ENCODE results near the gene STXBP5.

Gene STXBP5

DNA sequence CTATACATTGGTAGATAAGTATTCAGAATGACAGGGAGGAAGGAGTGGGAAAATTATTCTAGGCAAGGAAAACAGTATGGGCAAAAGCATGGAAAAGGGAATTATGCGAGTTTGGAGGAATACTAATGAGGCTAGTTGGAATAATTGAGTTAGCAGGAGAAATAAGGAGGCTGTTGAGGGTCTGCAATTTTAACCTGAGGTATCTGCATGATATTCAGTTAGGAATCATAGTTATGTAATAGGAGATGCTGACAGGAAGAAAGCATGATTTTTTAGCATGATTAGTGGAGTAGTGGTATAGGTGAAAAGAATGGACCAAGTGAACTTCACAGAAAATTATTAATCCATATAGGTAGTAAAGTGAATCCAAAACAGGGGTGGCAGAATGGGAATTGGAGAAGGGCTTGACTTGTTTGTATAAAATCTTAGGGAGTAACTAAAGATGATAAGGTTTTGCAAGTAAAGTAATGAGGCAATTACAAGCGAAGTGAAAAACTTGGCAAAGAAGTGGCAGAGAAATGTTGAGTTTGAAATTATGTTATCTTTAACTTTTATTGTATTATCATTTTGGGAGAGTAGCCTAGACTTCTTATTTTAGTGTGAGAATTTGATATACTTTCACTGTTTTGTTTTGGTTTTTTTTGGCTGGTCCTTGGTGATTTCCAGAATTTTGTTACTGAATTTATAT lies 5.7 kb downstream of the STXBP5 start:
- H3K4me1 Mint-ChIP-seq = peaks cover 6 to 11% of the 10 kb centered on the region in 2 donors
- H3K27ac Mint-ChIP-seq = peak overlapping the region; percentile 9
- DNase-seq = no peak
- no peak for ATAC-seq (replicated peaks)
- H3K27me3 Mint-ChIP-seq = no peaks in the 10 kb centered on the region
- no peak overlapping the region for H3K4me3 Mint-ChIP-seq
- H3K36me3 Mint-ChIP-seq = peaks cover 0 to 3% of the 10 kb centered on the region in 2 donors
- H3K9me3 Mint-ChIP-seq = no peaks in the 10 kb centered on the region

DNA sequence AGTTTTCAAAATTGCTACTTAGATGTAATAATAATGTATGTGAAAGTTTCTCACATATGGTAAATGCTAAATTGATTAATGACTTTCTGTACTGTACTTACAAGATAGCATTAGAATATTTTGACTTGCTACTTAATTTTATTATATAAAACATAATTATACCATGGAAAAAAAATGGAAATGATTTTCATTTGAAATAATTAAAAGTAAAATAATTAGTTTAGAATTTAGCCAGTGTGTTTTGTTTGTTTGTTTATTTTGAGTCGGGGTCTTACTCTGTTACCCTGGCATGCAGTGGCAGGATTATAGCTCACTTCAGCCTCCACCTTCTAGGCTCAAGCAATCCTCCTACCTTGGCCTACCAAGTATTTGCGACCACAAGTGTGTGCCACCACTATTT lies 7.1 kb downstream of the STXBP5 start:
- ATAC-seq (replicated peaks) = no peak
- no peaks in the 10 kb centered on the region for H3K27me3 Mint-ChIP-seq
- no peak overlapping the region for H3K27ac Mint-ChIP-seq
- no peak for DNase-seq
- no peak overlapping the region for H3K4me3 Mint-ChIP-seq
- peaks cover 0 to 3% of the 10 kb centered on the region in 2 donors for H3K36me3 Mint-ChIP-seq
- H3K4me1 Mint-ChIP-seq = peaks cover 0 to 4% of the 10 kb centered on the region in 2 donors
- H3K9me3 Mint-ChIP-seq = no peaks in the 10 kb centered on the region

DNA sequence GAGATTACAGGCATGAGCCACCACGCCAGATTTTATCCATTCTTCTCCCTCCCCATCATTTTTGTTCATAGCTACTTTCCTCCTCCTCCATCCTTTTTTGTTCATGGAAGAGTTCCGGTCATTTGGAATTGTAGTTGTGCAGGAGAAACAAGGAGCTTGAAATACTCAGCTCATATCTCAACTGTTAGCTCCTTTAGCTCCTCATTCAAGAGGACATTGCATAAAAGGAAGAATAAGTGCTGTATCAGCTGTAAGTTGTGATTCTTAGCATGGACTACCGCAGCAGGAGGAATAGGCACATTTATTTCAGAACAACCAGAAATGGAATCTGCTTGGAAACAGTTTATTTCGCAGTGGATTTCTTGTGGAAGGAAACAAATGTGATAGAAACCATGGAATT lies 7.6 kb downstream of the STXBP5 start:
- no peak overlapping the region for H3K27ac Mint-ChIP-seq
- H3K4me1 Mint-ChIP-seq = peaks cover 0 to 4% of the 10 kb centered on the region in 2 donors
- H3K36me3 Mint-ChIP-seq = peaks cover 0 to 3% of the 10 kb centered on the region in 2 donors

DNA sequence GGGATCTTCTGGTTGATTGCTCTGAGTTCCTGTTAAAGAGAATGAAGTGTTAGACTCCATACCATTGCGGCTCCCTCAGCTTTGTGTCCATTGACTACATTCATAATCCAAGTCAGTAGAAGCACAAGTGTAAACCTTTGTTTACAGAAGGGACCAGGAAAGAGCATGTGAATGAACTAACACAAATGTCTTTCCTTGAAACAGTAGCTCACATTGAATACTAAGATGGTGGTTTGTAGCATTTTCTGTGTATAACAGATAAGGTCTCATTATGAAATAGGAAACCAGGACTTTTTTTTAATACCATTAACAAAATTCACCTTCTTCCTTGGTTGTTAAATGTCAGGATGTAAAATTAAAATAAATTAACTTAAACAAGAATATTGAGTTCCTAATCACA lies 8.4 kb downstream of the STXBP5 start:
- ATAC-seq (replicated peaks) (no peak), DNase-seq (no peak)
- Mint-ChIP-seq H3K27me3 (no peaks in the 10 kb centered on the region), H3K27ac (no peak overlapping the region), H3K9me3 (no peaks in the 10 kb centered on the region), H3K36me3 (peaks cover 0 to 3% of the 10 kb centered on the region in 2 donors), H3K4me1 (no peaks in the 10 kb centered on the region), H3K4me3 (no peak overlapping the region)

More for the DNA sequence above, 7.6 kb downstream of the STXBP5 start:
- H3K27me3 Mint-ChIP-seq = no peaks in the 10 kb centered on the region
- H3K9me3 Mint-ChIP-seq = no peaks in the 10 kb centered on the region
- ATAC-seq (replicated peaks) (no peak), DNase-seq (no peak)
- H3K4me3 Mint-ChIP-seq = no peak overlapping the region

DNA sequence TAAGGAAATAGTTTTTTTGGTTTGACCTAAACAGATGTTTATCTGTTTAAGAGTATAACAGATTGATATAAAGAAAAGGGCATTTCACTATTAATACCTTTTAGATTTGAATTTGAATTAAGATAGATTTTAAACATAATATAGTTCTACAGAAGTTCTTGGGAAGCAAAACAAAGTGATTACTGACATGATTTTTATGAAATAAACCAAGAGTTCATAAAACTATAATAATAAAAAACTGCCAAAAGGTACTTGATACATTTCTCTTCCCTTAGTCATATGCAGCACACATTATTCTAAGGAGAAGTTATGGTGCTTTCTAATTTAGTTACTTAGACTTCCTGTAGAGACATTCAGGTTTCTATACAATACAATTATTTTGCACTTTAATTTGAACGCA lies 9.6 kb downstream of the STXBP5 start:
- Mint-ChIP-seq H3K4me3 (no peak overlapping the region), H3K9me3 (no peaks in the 10 kb centered on the region), H3K27ac (no peak overlapping the region), H3K4me1 (peaks cover 0 to under 1% of the 10 kb centered on the region in 2 donors), H3K36me3 (peaks cover 0 to 6% of the 10 kb centered on the region in 2 donors), H3K27me3 (no peaks in the 10 kb centered on the region)
- DNase-seq (no peak), ATAC-seq (replicated peaks) (no peak)

DNA sequence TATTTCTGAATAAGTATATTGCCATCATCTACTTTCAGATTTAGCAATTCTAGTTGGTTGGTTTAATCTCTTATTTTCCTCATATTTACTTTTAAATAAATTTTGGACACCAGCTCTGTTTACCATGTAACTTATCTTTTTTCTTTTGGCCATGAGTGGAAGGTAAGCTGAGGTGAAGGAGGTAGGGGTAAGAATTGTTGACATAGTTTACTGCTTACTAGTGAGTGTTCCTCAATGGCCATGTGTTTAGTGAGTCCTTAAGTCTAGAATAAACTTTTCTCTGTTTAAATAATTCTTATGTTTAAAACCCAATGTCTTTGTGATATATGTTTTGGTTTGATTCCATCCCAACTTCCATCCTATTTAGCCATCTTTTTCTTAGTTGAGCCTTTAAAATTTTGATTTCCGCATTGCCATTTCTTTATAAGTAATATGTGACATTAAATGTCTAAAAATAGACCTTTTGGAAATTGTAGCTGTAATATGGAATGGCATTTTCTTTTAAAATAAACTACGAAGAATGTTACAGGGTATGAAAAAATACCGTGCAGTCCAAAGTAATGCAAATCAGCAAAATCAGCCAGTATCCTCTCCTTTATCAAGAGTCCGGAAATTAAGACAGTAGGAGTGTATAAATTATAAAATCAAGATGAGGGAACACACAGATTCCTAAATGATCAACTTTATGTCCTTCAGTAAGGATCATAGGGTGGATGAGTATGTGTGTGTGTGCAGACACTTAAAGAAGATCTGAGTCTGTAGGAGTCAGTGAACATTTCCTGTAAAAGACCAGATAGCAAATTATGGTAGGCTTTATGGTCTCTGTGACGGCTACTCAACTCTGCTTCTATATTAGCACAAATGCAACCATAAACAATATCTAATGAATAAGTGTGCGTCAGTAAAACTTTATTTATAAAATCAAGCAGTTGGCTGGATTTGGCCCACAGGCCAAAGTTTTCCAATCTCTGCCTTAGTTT lies 10.3 kb downstream of the STXBP5 start:
- peaks cover 0 to 8% of the 10 kb centered on the region in 2 donors for H3K36me3 Mint-ChIP-seq
- peaks cover 0 to 3% of the 10 kb centered on the region in 2 donors for H3K4me1 Mint-ChIP-seq
- ATAC-seq (replicated peaks) (no peak), DNase-seq (no peak)
- H3K27ac Mint-ChIP-seq = no peak overlapping the region
- H3K4me3 Mint-ChIP-seq = no peak overlapping the region
- no peaks in the 10 kb centered on the region for H3K9me3 Mint-ChIP-seq
- no peaks in the 10 kb centered on the region for H3K27me3 Mint-ChIP-seq

DNA sequence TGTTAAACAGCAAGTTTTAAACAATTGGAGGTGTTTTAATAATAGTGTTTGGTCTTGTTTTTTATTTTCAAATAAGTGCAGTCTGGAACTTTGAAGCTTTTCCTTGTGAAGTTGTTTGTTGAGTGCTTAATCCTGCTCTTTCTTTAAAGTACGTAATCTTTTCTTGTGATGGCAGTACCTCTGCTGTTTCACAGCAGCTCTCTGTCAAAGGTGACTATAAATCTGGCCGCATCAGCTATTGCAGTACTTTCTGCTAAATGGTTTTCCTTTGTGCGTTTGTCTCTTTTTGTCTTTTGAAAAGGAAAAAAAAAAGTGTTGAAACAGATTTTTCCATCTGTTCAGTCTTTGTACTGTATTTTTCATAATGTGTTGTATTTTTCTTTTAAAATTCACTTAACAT lies 12.7 kb downstream of the STXBP5 start:
- Mint-ChIP-seq H3K4me1 (peaks cover 9% of the 10 kb centered on the region in 2 donors), H3K9me3 (no peaks in the 10 kb centered on the region), H3K27me3 (no peaks in the 10 kb centered on the region), H3K27ac (no peak overlapping the region), H3K36me3 (peaks cover 5 to 14% of the 10 kb centered on the region in 2 donors), H3K4me3 (no peak overlapping the region)
- ATAC-seq (replicated peaks) (no peak), DNase-seq (no peak)

DNA sequence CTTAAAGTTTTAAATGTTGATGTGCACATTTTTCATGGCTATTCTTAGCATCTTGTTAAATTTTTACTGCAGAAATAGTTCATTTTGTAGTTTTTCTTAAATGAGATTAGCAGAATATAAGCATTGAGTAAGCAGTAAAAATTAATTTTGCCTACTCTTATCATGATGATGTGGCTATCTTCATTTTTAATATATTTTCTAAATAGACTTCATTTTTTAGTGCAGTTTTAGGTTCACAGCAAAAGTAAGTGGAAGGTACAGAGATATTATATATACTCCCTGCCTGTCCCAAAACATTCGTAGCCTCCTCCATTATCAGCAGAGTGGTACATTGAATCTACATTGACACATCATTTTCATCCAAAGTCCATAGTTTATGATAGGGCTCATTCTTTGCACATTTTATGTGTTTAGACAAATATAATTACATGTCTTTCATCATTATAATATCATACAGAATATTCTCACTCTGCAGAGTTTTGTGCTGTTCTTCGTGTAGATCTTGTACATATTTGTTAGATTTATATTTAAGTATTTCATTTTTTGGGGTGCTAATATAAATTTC lies 13.7 kb downstream of the STXBP5 start:
- Mint-ChIP-seq H3K27ac (no peak overlapping the region), H3K4me3 (no peak overlapping the region), H3K9me3 (no peaks in the 10 kb centered on the region), H3K36me3 (peaks cover 6 to 17% of the 10 kb centered on the region in 2 donors), H3K27me3 (no peaks in the 10 kb centered on the region), H3K4me1 (peaks cover 17 to 19% of the 10 kb centered on the region in 2 donors)
- DNase-seq (no peak), ATAC-seq (replicated peaks) (no peak)

DNA sequence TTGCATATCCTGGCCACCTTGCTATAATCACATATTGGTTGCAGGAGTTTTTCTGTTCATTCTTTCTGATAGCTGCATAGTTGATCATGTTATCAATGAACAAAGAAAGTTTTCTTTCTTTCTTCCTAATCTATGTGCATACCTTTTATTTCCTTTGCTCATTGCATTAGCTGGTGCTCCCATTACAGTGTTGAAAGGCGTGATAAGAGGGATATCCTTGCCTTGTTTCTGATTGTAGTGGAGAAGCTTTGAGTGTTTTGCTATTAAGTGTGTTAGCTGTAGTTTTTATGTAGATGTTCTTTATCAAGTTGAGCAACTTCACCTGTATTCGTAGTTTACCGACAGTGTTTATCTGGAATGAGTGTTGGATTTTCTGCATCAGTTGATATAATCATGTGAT lies 14.6 kb downstream of the STXBP5 start:
- Mint-ChIP-seq H3K36me3 (peaks cover 12 to 20% of the 10 kb centered on the region in 2 donors), H3K27ac (no peak overlapping the region), H3K4me1 (peaks cover 17 to 22% of the 10 kb centered on the region in 2 donors), H3K9me3 (no peaks in the 10 kb centered on the region), H3K27me3 (no peaks in the 10 kb centered on the region), H3K4me3 (no peak overlapping the region)
- no peak for DNase-seq
- no peak for ATAC-seq (replicated peaks)

DNA sequence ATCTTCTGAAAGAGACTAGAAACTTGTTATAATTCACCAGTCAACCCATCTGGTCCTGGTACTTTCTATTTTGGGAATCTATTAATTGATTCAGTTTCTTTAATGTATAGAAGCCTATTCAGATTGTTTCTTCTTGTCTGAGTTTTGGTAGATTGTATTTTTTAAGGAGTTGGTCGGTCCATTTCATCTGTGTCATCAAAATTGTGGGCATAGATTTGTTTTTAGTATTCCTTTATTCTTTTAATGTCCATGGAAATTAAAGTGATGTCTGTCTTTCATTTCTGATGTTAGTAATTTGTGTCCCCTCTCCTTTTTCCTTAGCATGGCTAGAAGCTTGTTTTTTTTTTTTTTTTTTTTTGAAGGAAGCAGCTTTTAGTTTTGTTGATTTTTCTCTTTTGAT lies 15.2 kb downstream of the STXBP5 start:
- no peaks in the 10 kb centered on the region for H3K27me3 Mint-ChIP-seq
- DNase-seq (no peak), ATAC-seq (replicated peaks) (no peak)
- H3K27ac Mint-ChIP-seq = no peak overlapping the region
- H3K4me3 Mint-ChIP-seq = no peak overlapping the region
- peaks cover 12 to 22% of the 10 kb centered on the region in 2 donors for H3K36me3 Mint-ChIP-seq
- peaks cover 17 to 22% of the 10 kb centered on the region in 2 donors for H3K4me1 Mint-ChIP-seq
- no peaks in the 10 kb centered on the region for H3K9me3 Mint-ChIP-seq

DNA sequence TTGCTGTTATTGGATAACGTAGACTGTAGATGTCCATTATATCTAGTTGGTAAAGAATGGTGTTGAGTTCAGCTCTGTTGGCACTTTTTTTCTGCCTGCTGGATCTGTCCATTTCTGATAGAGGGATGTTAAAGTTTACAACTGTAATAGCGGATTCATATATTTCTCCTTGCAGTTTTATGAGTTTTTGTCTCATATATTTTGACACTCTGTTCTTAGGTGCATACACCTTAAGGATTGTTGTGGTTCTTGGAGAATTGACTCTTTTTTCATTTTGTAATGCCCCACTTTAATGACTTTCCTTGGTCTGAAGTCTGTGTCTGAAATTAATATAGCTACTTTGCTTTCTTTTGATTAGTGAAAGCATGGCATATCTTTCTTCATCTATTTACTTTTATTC lies 16.1 kb downstream of the STXBP5 start:
- ATAC-seq (replicated peaks) (no peak), DNase-seq (no peak)
- Mint-ChIP-seq H3K27ac (no peak overlapping the region), H3K27me3 (no peaks in the 10 kb centered on the region), H3K36me3 (peaks cover 12 to 22% of the 10 kb centered on the region in 2 donors), H3K4me3 (no peak overlapping the region), H3K4me1 (peaks cover 17 to 22% of the 10 kb centered on the region in 2 donors), H3K9me3 (no peaks in the 10 kb centered on the region)

DNA sequence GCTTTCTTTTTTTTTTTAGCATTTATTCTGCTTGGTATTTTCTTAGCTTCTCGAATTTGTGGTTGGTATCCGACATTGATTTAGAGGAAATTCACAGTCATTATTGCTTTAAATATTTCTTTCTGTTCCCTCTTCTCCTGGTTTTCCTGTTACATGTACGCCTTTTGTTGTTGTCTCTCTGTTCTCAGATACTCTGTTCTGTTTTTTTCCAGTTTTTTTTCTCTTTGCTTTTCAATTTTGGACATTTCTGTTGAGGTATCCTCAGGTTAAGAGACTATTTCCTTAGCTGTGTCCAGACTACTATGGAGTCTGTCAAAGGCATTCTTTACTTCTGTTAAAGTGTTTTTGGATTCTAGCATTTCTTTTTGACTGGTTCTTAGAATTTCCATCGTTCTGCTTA lies 17.5 kb downstream of the STXBP5 start:
- Mint-ChIP-seq H3K4me3 (no peak overlapping the region), H3K4me1 (peaks cover 17 to 22% of the 10 kb centered on the region in 2 donors), H3K36me3 (peaks cover 12 to 22% of the 10 kb centered on the region in 2 donors), H3K9me3 (no peaks in the 10 kb centered on the region), H3K27ac (no peak overlapping the region), H3K27me3 (no peaks in the 10 kb centered on the region)
- DNase-seq (no peak), ATAC-seq (replicated peaks) (no peak)

DNA sequence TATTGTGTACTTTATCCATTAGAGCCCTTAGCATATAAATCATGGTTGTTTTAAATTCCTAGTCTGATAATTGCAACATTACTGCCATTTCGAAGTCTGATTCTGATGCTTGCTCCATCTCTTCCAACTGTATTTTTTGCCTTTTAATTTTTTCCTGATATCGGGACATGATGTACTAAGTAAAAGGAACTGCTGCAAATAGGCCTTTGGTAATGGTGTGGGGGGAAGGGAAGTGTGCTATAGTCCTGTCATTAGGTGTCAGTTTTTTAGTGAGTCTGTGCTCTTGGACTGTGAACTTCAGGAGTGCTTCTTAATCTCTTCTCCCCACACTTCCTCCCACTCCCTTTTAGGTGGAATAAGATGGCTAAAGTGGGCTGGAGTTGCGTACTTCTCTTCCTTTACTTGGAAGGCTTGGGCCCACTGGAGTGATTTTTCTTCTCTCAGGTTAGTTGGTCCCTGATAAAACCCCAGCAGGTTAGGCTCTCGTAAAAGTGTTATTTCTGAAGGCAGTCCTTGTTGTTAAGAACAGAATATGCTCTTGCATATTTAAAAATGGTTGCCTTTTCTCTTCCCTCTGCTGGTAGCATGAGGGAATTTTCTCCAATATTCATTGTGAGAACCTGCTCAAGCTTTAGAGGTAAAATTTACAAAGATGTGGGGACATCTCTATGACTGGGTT lies 18.1 kb downstream of the STXBP5 start:
- Mint-ChIP-seq H3K9me3 (no peaks in the 10 kb centered on the region), H3K27me3 (no peaks in the 10 kb centered on the region), H3K4me1 (peaks cover 18 to 25% of the 10 kb centered on the region in 2 donors), H3K36me3 (peaks cover 12 to 22% of the 10 kb centered on the region in 2 donors), H3K4me3 (no peak overlapping the region), H3K27ac (no peak overlapping the region)
- no peak for DNase-seq
- peak; percentile 44 to 52 for ATAC-seq (replicated peaks)

DNA sequence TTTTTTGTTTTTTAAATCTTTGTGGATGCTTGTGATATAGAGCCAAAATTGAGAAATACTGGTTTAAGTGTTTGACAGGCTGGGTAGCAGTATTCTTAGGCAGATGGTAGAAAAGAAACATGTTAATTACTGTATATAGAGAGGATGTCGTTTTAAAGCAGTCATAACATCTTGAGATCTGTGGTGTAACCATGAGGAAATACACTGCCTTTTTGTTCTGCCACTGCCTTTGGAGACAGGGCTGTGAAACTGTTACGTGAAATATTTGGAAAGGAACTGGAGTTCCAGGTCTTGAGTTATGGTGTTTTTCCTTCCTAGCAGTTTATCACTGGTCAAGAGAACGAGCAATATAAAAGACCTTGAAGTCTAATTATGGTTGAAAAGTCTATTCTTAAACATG lies 19.5 kb downstream of the STXBP5 start:
- Mint-ChIP-seq H3K4me3 (no peak overlapping the region), H3K27ac (no peak overlapping the region), H3K4me1 (peaks cover 23 to 36% of the 10 kb centered on the region in 2 donors), H3K36me3 (peaks cover 12 to 20% of the 10 kb centered on the region in 2 donors), H3K27me3 (no peaks in the 10 kb centered on the region), H3K9me3 (no peaks in the 10 kb centered on the region)
- ATAC-seq (replicated peaks) (no peak), DNase-seq (no peak)
